IMR-90 (cell line): ENCODE data around the gene ALAD. TPM values are rescaled to one million over a fixed set of nuclear protein-coding genes. Genes with fewer than 3 reads are reported as not detected.

Source experiments
- ATAC-seq: fragments of 200-7000 bp; cut with Tn5 transposase; 2 replicates; pipeline ENCODE4 v1.9.1; 2020; ENCODE audit warnings: low read depth, mild to moderate bottlenecking, moderate library complexity
- BruUV-seq: library from RNA; stranded (reverse); fragments of 400-500 nt; replicated peaks from 2 replicates; lab custom pipeline; 2021; lab: Mats Ljungman, UMichigan
- CTCF ChIA-PET: fragments of 300-600 bp; formaldehyde crosslinking; extraction: SDS; loops from one replicate; lab custom pipeline; 2021; ENCODE audit warnings: antibody characterized with exemption; lab: Yijun Ruan, JAX
- POLR2A ChIA-PET: fragments of 300-600 bp; sonication (Branson Sonifier 250); formaldehyde crosslinking; loops from one replicate; lab custom pipeline; 2022; ENCODE audit warnings: antibody characterized with exemption; ENCODE audit not compliant: unreplicated experiment; lab: Charles Lee
- DNase-seq: peaks from one replicate; pipeline ENCODE4 v3.0.0; 2013
- H2AFZ ChIP-seq: replicated peaks from 2 replicates; pipeline ENCODE3; 2013; ENCODE audit warnings: low read length, mild to moderate bottlenecking; ENCODE audit not compliant: poor library complexity
- H2AK5ac ChIP-seq: 2 replicates; pipeline ENCODE4 v1.6.1; 2013; ENCODE audit warnings: low read depth, low read length, inconsistent platforms
- H2AK9ac ChIP-seq: replicated peaks from 2 replicates; pipeline ENCODE3; 2013; ENCODE audit warnings: mild to moderate bottlenecking, low read depth, low read length, moderate library complexity; ENCODE audit not compliant: poor library complexity
- H2BK120ac ChIP-seq: 2 replicates; pipeline ENCODE4 v1.6.1; 2013; ENCODE audit warnings: low read depth, low read length, inconsistent platforms
- H2BK15ac ChIP-seq: 3 replicates; pipeline ENCODE4 v1.6.1; 2013; ENCODE audit warnings: low read depth, low read length, inconsistent platforms
- H2BK20ac ChIP-seq: 2 replicates; pipeline ENCODE4 v1.6.1; 2013; ENCODE audit warnings: low read depth, mild to moderate bottlenecking, inconsistent platforms, low read length, moderate library complexity
- H2BK5ac ChIP-seq: 2 replicates; pipeline ENCODE4 v1.6.1; 2013; ENCODE audit warnings: mild to moderate bottlenecking, low read depth, low read length, inconsistent platforms; ENCODE audit not compliant: poor library complexity, severe bottlenecking
- H3K14ac ChIP-seq: replicated peaks from 2 replicates; pipeline ENCODE4 v1.6.1; 2013; ENCODE audit warnings: low read depth, low read length, inconsistent platforms
- H3K18ac ChIP-seq: 2 replicates; pipeline ENCODE4 v1.6.1; 2013; ENCODE audit warnings: low read depth, low read length, control low read depth
- H3K23ac ChIP-seq: 2 replicates; pipeline ENCODE4 v1.6.1; 2013; ENCODE audit warnings: low read depth, low read length, inconsistent platforms
- H3K27ac ChIP-seq: 2 replicates; pipeline ENCODE4 v1.5.1; 2013; ENCODE audit warnings: mild to moderate bottlenecking, control low read depth, low read length; ENCODE audit not compliant: insufficient read depth
- H3K27me3 ChIP-seq: 2 replicates; pipeline ENCODE4 v1.6.1; 2013; ENCODE audit warnings: low read length; ENCODE audit not compliant: control insufficient read depth, insufficient read depth
- H3K36me3 ChIP-seq: 2 replicates; pipeline ENCODE4 v1.6.1; 2013; ENCODE audit warnings: low read length, mixed read lengths; ENCODE audit not compliant: control insufficient read depth, insufficient read depth
- H3K4ac ChIP-seq: 2 replicates; pipeline ENCODE4 v1.6.1; 2013; ENCODE audit warnings: low read depth, low read length, inconsistent platforms
- H3K4me1 ChIP-seq: 2 replicates; pipeline ENCODE4 v1.6.1; 2013; ENCODE audit warnings: low read length, mixed read lengths; ENCODE audit not compliant: control insufficient read depth, insufficient read depth
- H3K4me2 ChIP-seq: 2 replicates; pipeline ENCODE4 v1.6.1; 2013; ENCODE audit warnings: low read depth, mild to moderate bottlenecking, control low read depth, low read length, moderate library complexity
- H3K4me3 ChIP-seq: 2 replicates; pipeline ENCODE4 v1.5.1; 2013; ENCODE audit warnings: low read depth, mild to moderate bottlenecking, control low read depth, low read length, moderate library complexity; ENCODE audit not compliant: insufficient read depth
- H3K56ac ChIP-seq: 2 replicates; pipeline ENCODE4 v1.6.1; 2013; ENCODE audit warnings: low read length, inconsistent platforms; ENCODE audit not compliant: insufficient read depth; ENCODE audit errors: extremely low read depth
- H3K79me1 ChIP-seq, 2 experiments: 2 replicates each; pipeline ENCODE4 v1.6.1; 2013; ENCODE audit warnings: low read length in 2 of 2, inconsistent platforms in 1 of 2, low read depth in 1 of 2
- H3K9ac ChIP-seq: 2 replicates; pipeline ENCODE4 v1.6.1; 2013; ENCODE audit warnings: low read depth, low read length, control low read depth
- H3K9me1 ChIP-seq: 2 replicates; pipeline ENCODE4 v1.6.1; 2013; ENCODE audit warnings: low read length, inconsistent platforms; ENCODE audit not compliant: insufficient read depth
- H3K9me3 ChIP-seq: 2 replicates; pipeline ENCODE4 v1.6.1; 2013; ENCODE audit warnings: low read length; ENCODE audit not compliant: control insufficient read depth, insufficient read depth
- H4K20me1 ChIP-seq: 2 replicates; pipeline ENCODE4 v1.6.1; 2013; ENCODE audit warnings: low read length, inconsistent platforms; ENCODE audit not compliant: insufficient read depth
- H4K5ac ChIP-seq: 2 replicates; pipeline ENCODE4 v1.6.1; 2013; ENCODE audit warnings: mild to moderate bottlenecking, low read depth, low read length, control low read depth
- H4K8ac ChIP-seq, 2 experiments: 2 replicates each; pipeline ENCODE4 v1.6.1; 2013; ENCODE audit warnings: low read depth in 2 of 2, low read length in 2 of 2, control low read depth in 1 of 2, inconsistent platforms in 1 of 2
- H4K91ac ChIP-seq: 2 replicates; pipeline ENCODE4 v1.6.1; 2013; ENCODE audit warnings: low read depth, low read length, inconsistent platforms; ENCODE audit not compliant: insufficient read depth
- FOS ChIP-seq: fragments of 150-350 bp; IDR thresholded peaks from 2 replicates; pipeline ENCODE4 v1.6.1; 2016; ENCODE audit warnings: low read depth, low read length
- MAZ ChIP-seq: IDR thresholded peaks from 2 replicates; pipeline ENCODE4 v1.6.1; 2012; ENCODE audit warnings: low read depth, mild to moderate bottlenecking, low read length, improper control_type of control experiment, moderate library complexity, borderline replicate concordance
- RFX5 ChIP-seq: IDR thresholded peaks from 2 replicates; pipeline ENCODE4 v1.8.0; 2012; ENCODE audit warnings: low read depth, mild to moderate bottlenecking, low read length, moderate library complexity
- WGBS, 2 experiments: methylation state at CpG; one replicate each; pipeline versions ENCODE4 v1.1.5 to v1.1.7; 2013; ENCODE audit warnings: missing lambda C conversion rate in 2 of 2; ENCODE audit not compliant: insufficient read length in 1 of 2; ENCODE audit errors: extremely low coverage in 2 of 2; 5-methylcytosine and 5-hydroxymethylcytosine counted together
- dilution Hi-C: fragments of 300-500 bp; cut with HindIII; formaldehyde crosslinking; loops from one replicate; pipeline ENCODE4 v1.14.3; 2018; ENCODE audit warnings: low sequenced_read_pairs; ENCODE audit not compliant: unreplicated experiment
- in situ Hi-C: fragments of 300-500 bp; cut with MboI; formaldehyde crosslinking; loops from 3 replicates; pipeline ENCODE4 v1.14.3; 2019; ENCODE audit warnings: low sequenced_read_pairs, inconsistent platforms, mixed read lengths
- intact Hi-C: fragments of 100-400 bp; cut with micrococcal nuclease; formaldehyde crosslinking; loops from 2 replicates; pipeline ENCODE4 v1.10.0; 2022
- polyA plus RNA-seq, 3 experiments: library from polyadenylated mRNA; depleted of rRNA; stranded (reverse); fragments of >200 nt; gene quantifications; 2 replicates each; pipeline ENCODE4 v1.2.3, GENCODE V29; 2012; ENCODE audit warnings: low replicate concordance in 1 of 3
- total RNA-seq: library from RNA; depleted of rRNA; stranded (reverse); fragments of >200 nt; gene quantifications from 2 replicates; pipeline ENCODE4 v1.2.3, GENCODE V29; 2012

ALAD gene
- total and polyA plus RNA-seq, 2 of the 4 experiments (the other 2 are of a cell fraction), result 11.1 to 15.6 TPM

DNA sequence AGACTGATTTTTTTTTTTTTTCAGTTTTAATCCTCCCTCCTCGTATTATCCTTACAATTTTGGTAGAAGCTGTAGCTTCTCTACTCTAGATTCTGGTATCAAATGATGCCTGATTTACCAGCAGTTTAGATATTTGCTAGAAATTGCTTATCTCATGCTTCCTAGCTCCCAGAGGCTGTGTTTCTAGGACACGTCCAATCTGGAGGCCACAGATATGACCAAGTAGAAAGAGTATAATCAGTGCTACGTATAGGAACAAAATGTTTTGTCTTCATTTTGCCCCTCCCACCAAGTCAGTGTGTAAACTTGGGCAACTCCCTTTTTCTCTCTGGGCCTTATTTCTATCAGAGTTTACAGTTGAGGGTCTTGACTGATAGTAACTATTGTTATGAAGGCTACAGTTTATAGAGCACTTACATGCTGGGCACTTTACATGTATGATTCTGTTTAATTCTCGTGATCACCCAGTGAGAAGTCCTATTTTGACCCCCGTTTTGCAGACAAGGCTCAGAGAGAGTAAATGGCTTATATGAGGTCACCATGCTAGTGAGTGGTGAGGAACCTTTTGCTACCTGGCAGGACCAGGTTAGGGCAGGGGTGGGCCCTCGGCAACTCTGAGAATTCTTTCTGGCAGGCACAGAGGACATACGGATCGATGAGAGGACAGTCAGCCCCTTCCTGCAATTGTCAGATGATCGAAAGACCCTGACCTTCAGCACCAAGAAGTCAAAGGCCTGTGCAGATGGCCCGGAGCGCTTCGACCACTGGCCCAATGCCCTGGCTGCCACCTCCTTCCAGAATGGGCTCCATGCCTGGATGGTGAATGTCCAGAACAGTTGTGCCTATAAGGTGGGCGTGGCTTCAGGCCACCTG lies 31.9 kb downstream of the ALAD start:
- H4K91ac ChIP-seq, result no peak overlapping the region
- H2AK5ac ChIP-seq, result no peak overlapping the region
- H3K27ac ChIP-seq, result no peak overlapping the region
- H3K18ac ChIP-seq, result no peak overlapping the region
- H4K5ac ChIP-seq, result no peak overlapping the region
- no peak overlapping the region for H4K8ac ChIP-seq
- dilution Hi-C loops (no loop called here), intact Hi-C loops (no loop called here), in situ Hi-C loops (no loop called here)
- no peak overlapping the region for H3K4me3 ChIP-seq
- H3K36me3 ChIP-seq, result peaks cover 9% of the 10 kb centered on the region; the same call in 1 of the 2 replicates
- H2AFZ ChIP-seq, result no peak overlapping the region
- peaks cover 11% of the 10 kb centered on the region; the same call in 1 of the 2 replicates for H3K27me3 ChIP-seq
- no peak overlapping the region for H2BK120ac ChIP-seq
- no peak overlapping the region for H3K4me2 ChIP-seq
- no peak overlapping the region for H3K56ac ChIP-seq
- ChIA-PET POLR2A (no interaction called here), CTCF (no interaction called here)
- no peak overlapping the region for H2BK15ac ChIP-seq
- ATAC-seq (no peak), DNase-seq (no peak)
- H3K9ac ChIP-seq, result no peak overlapping the region
- no TSS peak for BruUV-seq
- no peak overlapping the region for H2AK9ac ChIP-seq
- H3K14ac ChIP-seq, result no peak overlapping the region
- H4K20me1 ChIP-seq, result no peaks in the 10 kb centered on the region
- no peaks in the 10 kb centered on the region for H3K4me1 ChIP-seq
- H2BK20ac ChIP-seq, result no peak overlapping the region
- no peaks in the 10 kb centered on the region for H3K9me1 ChIP-seq
- H3K23ac ChIP-seq, result no peak overlapping the region
- H2BK5ac ChIP-seq, result no peak overlapping the region
- no peak for TF ChIP-seq MAZ
- no peak for TF ChIP-seq FOS
- no peak for TF ChIP-seq RFX5
- H3K79me1 ChIP-seq, result no peaks in the 10 kb centered on the region
- no peak overlapping the region for H3K4ac ChIP-seq
- H3K9me3 ChIP-seq, result no peaks in the 10 kb centered on the region
- WGBS, 2 experiments, result 97% methylated on average over 7 of the region's 13 CpGs; no CpG with 5 or more reads in 1 of the 2 experiments
